HCT116 (cell line): ENCODE results near the gene CAMTA2. TPM values are rescaled to one million over a fixed set of nuclear protein-coding genes. Genes with fewer than 3 reads are reported as not detected.

Experiments
- ATAC-seq: fragments of 200-7000 bp; cut with Tn5 transposase; 2 replicates; pipeline ENCODE4 v1.9.1; 2020; ENCODE audit warnings: mild to moderate bottlenecking, moderate library complexity
- BruUV-seq: library from RNA; stranded (reverse); fragments of 400-500 nt; replicated peaks from 2 replicates; lab custom pipeline; 2021; lab: Mats Ljungman, UMichigan
- CTCF ChIA-PET: fragments of 300-600 bp; sonication (Branson Sonifier 250); formaldehyde crosslinking; loops from one replicate; lab custom pipeline; 2021; ENCODE audit warnings: antibody characterized with exemption; lab: Charles Lee
- POLR2A ChIA-PET: fragments of 300-600, 350-600 bp; sonication (Branson Sonifier 250); formaldehyde crosslinking; loops from one replicate; lab custom pipeline; 2021; ENCODE audit warnings: antibody characterized with exemption; lab: Charles Lee
- RAD21 ChIA-PET, 2 experiments: fragments of 300-600 bp; sonication (Branson Sonifier 250); formaldehyde crosslinking; loops; one replicate each; lab custom pipeline; 2023; ENCODE audit warnings: low total read pairs in 2 of 2; ENCODE audit not compliant: uncharacterized antibody in 2 of 2, unreplicated experiment in 2 of 2, low non-redundant PET in 1 of 2; lab: Charles Lee
- DNase-seq: peaks from one replicate; pipeline ENCODE4 v3.0.0-alpha.2; 2010; ENCODE audit warnings: low read depth, low spot score
- H2AFZ ChIP-seq: fragments of 200-600 bp; shearing (Covaris generic), sonication (generic); 2 replicates; pipeline ENCODE4 v1.6.1; 2017; ENCODE audit warnings: low read depth, mixed run types, mixed read lengths, antibody characterized with exemption, low read length; ENCODE audit not compliant: poor library complexity, severe bottlenecking
- H3K27ac ChIP-seq: 2 replicates; pipeline ENCODE4 v1.5.1; 2012; ENCODE audit warnings: low read depth, low read length
- H3K27me3 ChIP-seq: fragments of 200-600 bp; sonication (generic); 2 replicates; pipeline ENCODE4 v1.6.1; 2016; ENCODE audit warnings: mixed run types, low read length, mixed read lengths; ENCODE audit not compliant: insufficient read depth
- H3K36me3 ChIP-seq, 2 experiments: fragments of 200-500 bp in 1 of 2; fragments of 200-600 bp in 1 of 2; sonication (Bioruptor generic) in 1 of 2; sonication (generic) in 1 of 2; 2 replicates each; pipeline versions ENCODE4 v1.5.1 to v1.6.1; 2014 to 2016; ENCODE audit warnings: low read length in 2 of 2, inconsistent platforms in 1 of 2, mixed read lengths in 1 of 2, mixed run types in 1 of 2; ENCODE audit not compliant: insufficient read depth in 2 of 2, control insufficient read depth in 1 of 2
- H3K4me1 ChIP-seq, 2 experiments: fragments of 200-600 bp in 1 of 2; sonication (generic) in 1 of 2; 2 replicates each; pipeline versions ENCODE4 v1.5.1 to v1.6.1; 2012 to 2017; ENCODE audit warnings: low read length in 2 of 2, inconsistent platforms in 1 of 2, mild to moderate bottlenecking in 1 of 2, mixed read lengths in 1 of 2, mixed run types in 1 of 2, moderate library complexity in 1 of 2; ENCODE audit not compliant: insufficient read depth in 2 of 2, control insufficient read depth in 1 of 2
- H3K4me2 ChIP-seq: fragments of 200-600 bp; sonication (generic); 2 replicates; pipeline ENCODE4 v1.6.1; 2017; ENCODE audit warnings: mixed run types, low read length, mixed read lengths
- H3K4me3 ChIP-seq, 2 experiments: fragments of 200-600 bp in 1 of 2; sonication (generic) in 1 of 2; replicated peaks in 1 of 2; 2 replicates each; pipeline ENCODE4 v1.5.1; 2011 to 2016; ENCODE audit warnings: low read length in 2 of 2, control low read depth in 1 of 2, low read depth in 1 of 2, mild to moderate bottlenecking in 1 of 2, mixed read lengths in 1 of 2, mixed run types in 1 of 2
- H3K79me2 ChIP-seq: fragments of 200-600 bp; sonication (generic); 2 replicates; pipeline ENCODE4 v1.6.1; 2017; ENCODE audit warnings: mild to moderate bottlenecking, mixed run types, low read length, moderate library complexity, mixed read lengths; ENCODE audit not compliant: insufficient read depth
- H3K9ac ChIP-seq: fragments of 200-600 bp; sonication (generic); 2 replicates; pipeline ENCODE4 v1.6.1; 2016; ENCODE audit warnings: low read length, mixed read lengths
- H3K9me2 ChIP-seq: fragments of 200-600 bp; sonication (generic), shearing (Covaris generic); 2 replicates; pipeline ENCODE4 v1.6.1; 2017; ENCODE audit warnings: mixed run types, mild to moderate bottlenecking, moderate library complexity; ENCODE audit not compliant: insufficient read depth
- H3K9me3 ChIP-seq, 2 experiments: fragments of 200-500 bp in 1 of 2; fragments of 200-600 bp in 1 of 2; sonication (Bioruptor generic) in 1 of 2; sonication (generic) in 1 of 2; 2 replicates each; pipeline ENCODE4 v1.6.1; 2014 to 2017; ENCODE audit warnings: low read length in 2 of 2, mixed read lengths in 2 of 2, inconsistent platforms in 1 of 2, low read depth in 1 of 2, mild to moderate bottlenecking in 1 of 2, mixed run types in 1 of 2, moderate library complexity in 1 of 2; ENCODE audit not compliant: control insufficient read depth in 1 of 2, insufficient read depth in 1 of 2
- H4K20me1 ChIP-seq: fragments of 200-600 bp; sonication (generic), shearing (Covaris generic); 2 replicates; pipeline ENCODE4 v1.6.1; 2017; ENCODE audit warnings: mixed run types, mild to moderate bottlenecking, moderate library complexity; ENCODE audit not compliant: insufficient read depth
- ELF1 ChIP-seq: IDR thresholded peaks from 2 replicates; pipeline ENCODE4 v1.6.1; 2012; ENCODE audit warnings: low read depth, borderline replicate concordance
- EZH2 ChIP-seq: fragments of 200-600 bp; sonication (generic); IDR thresholded peaks from 2 replicates; pipeline ENCODE4 v1.6.1; 2017; ENCODE audit warnings: antibody characterized with exemption, mixed run types
- EZH2phosphoT487 ChIP-seq: fragments of 200-600 bp; IDR thresholded peaks from 2 replicates; pipeline ENCODE4 v1.6.1; 2018; ENCODE audit warnings: antibody characterized with exemption, borderline replicate concordance
- FOSL1 ChIP-seq: IDR thresholded peaks from 2 replicates; pipeline ENCODE4 v1.6.1; 2012; ENCODE audit warnings: low read depth
- JUND ChIP-seq: IDR thresholded peaks from 2 replicates; pipeline ENCODE4 v1.6.1; 2012
- POLR2A ChIP-seq: IDR thresholded peaks from 2 replicates; pipeline ENCODE4 v1.7.0; 2011; ENCODE audit warnings: borderline replicate concordance; ENCODE audit not compliant: insufficient read depth, insufficient read length; ENCODE audit errors: extremely low read depth
- RAD21 ChIP-seq: IDR thresholded peaks from 2 replicates; pipeline ENCODE4 v1.6.1; 2012; ENCODE audit warnings: low read depth, mild to moderate bottlenecking
- REST ChIP-seq: IDR thresholded peaks from 2 replicates; pipeline ENCODE4 v1.6.1; 2012; ENCODE audit warnings: low read depth
- SP1 ChIP-seq: IDR thresholded peaks from 2 replicates; pipeline ENCODE4 v1.6.1; 2012; ENCODE audit warnings: low read depth
- TCF7L2 ChIP-seq: IDR thresholded peaks from 2 replicates; pipeline ENCODE4 v1.7.0; 2011; ENCODE audit warnings: borderline replicate concordance, inconsistent platforms; ENCODE audit not compliant: insufficient read depth, insufficient read length; ENCODE audit errors: extremely low read depth
- YY1 ChIP-seq: IDR thresholded peaks from 2 replicates; pipeline ENCODE4 v1.6.1; 2011; ENCODE audit warnings: low read length, low read depth, moderate library complexity, mild to moderate bottlenecking; ENCODE audit not compliant: insufficient replicate concordance; ENCODE audit errors: extremely low read depth
- ZBTB33 ChIP-seq: IDR thresholded peaks from 2 replicates; pipeline ENCODE4 v1.6.1; 2011; ENCODE audit warnings: mild to moderate bottlenecking, low read length, moderate library complexity; ENCODE audit not compliant: insufficient replicate concordance; ENCODE audit errors: extremely low read depth
- intact Hi-C: fragments of 100-400 bp; cut with micrococcal nuclease; formaldehyde crosslinking; loops from 2 replicates; pipeline ENCODE4 v1.10.0; 2022
- total RNA-seq: library from RNA; stranded (reverse); gene quantifications from one replicate; pipeline ENCODE4 v1.2.1, GENCODE V29; 2021; ENCODE audit not compliant: unreplicated experiment

The CAMTA2 gene
- total RNA-seq, 1 experiment from 2014 or later, result 37.8 TPM

- H3K27me3 ChIP-seq, result no peaks in the 10 kb centered on the region
- no peak within 1 kb of the TSS for H3K27ac ChIP-seq
- peaks cover 0 to 3% of the 10 kb centered on the region in 2 experiments; a peak in 1 of 4 replicates for H3K36me3 ChIP-seq
- CTCF ChIA-PET, result no interaction called here
- POLR2A ChIA-PET, result no interaction called here
- H3K4me2 ChIP-seq, result no peak within 1 kb of the TSS
- H2AFZ ChIP-seq, result no peak within 1 kb of the TSS
- H3K9ac ChIP-seq, result no peak within 1 kb of the TSS
- no peaks in the 10 kb centered on the region for H3K9me3 ChIP-seq
- ATAC-seq (no peak), DNase-seq (no peak)
- no peak within 1 kb of the TSS for H3K4me3 ChIP-seq
- RAD21 ChIA-PET, result no interaction called here
- H3K79me2 ChIP-seq, result no peaks in the 10 kb centered on the region; the same call in 1 of the 2 replicates
- intact Hi-C loops, result no loop called here
- H3K9me2 ChIP-seq, result no peaks in the 10 kb centered on the region
- TF ChIP-seq RAD21 (no peak), EZH2 (no peak), ELF1 (no peak)
- no TSS peak for BruUV-seq
- peaks cover 8 to 9% of the 10 kb centered on the region in 2 experiments for H3K4me1 ChIP-seq
- no peaks in the 10 kb centered on the region for H4K20me1 ChIP-seq
These were observed 55.5 kb downstream of the CAMTA2 start, which contains the start of gene GP1BA for GRCh38 chr17:4931963-4932362. Gene GP1BA, plus strand, starts transcription at chr17:4932277. Its CDS starts 328 bp downstream, at chr17:4932605.

- DNase-seq (no peak), ATAC-seq (no peak)
- Histone ChIP-seq H3K4me3 (no peak overlapping the region), H3K27ac (no peak overlapping the region), H3K36me3 (no peaks in the 10 kb centered on the region), H4K20me1 (no peaks in the 10 kb centered on the region), H3K4me1 (no peaks in the 10 kb centered on the region; a peak in 1 of 4 replicates), H2AFZ (no peak overlapping the region), H3K4me2 (no peak overlapping the region), H3K27me3 (no peaks in the 10 kb centered on the region), H3K9me3 (no peaks in the 10 kb centered on the region), H3K9ac (no peak overlapping the region), H3K9me2 (no peaks in the 10 kb centered on the region), H3K79me2 (no peaks in the 10 kb centered on the region)
- TF ChIP-seq EZH2phosphoT487 (no peak), ZBTB33 (no peak), FOSL1 (no peak), JUND (no peak), REST (no peak), TCF7L2 (no peak), SP1 (no peak), RAD21 (no peak), POLR2A (no peak), YY1 (no peak), ELF1 (no peak)
- ChIA-PET POLR2A (no interaction called here), CTCF (no interaction called here), RAD21 (no interaction called here)
- BruUV-seq, result no TSS peak
- intact Hi-C loops, result no loop called here
These were observed 58.6 kb downstream of the CAMTA2 start for GRCh38 chr17:4928881-4929280.
